Esophagus squamous epithelium (tissue), 5 donors: Measurements from ENCODE around the gene PTPRG. TPM values are rescaled to one million over a fixed set of nuclear protein-coding genes. Genes with fewer than 3 reads are reported as not detected.

Source experiments
- DNase-seq: peaks from one replicate; lab custom pipeline; 2025; lab: John Stamatoyannopoulos, UW
- H3K27ac ChIP-seq, 4 donors: fragments of 200-600 bp; sonication (generic); one replicate each; pipeline ENCODE4 v1.5.1; 2016 to 2019; ENCODE audit warnings: mild to moderate bottlenecking in 1 of 4
- H3K27me3 ChIP-seq, 4 donors: fragments of 200-600 bp; sonication (generic); 1 replicate in 3 of 4; 2 replicates in 1 of 4; pipeline versions ENCODE4 v1.5.1 to v1.6.0; 2017 to 2021; ENCODE audit warnings: antibody characterized with exemption in 1 of 4
- H3K36me3 ChIP-seq, 3 donors: fragments of 200-600 bp; sonication (generic); one replicate each; pipeline ENCODE4 v1.5.1; 2016 to 2019
- H3K4me1 ChIP-seq, 3 donors: fragments of 200-600 bp; sonication (generic); one replicate each; pipeline ENCODE4 v1.5.1; 2017 to 2019
- H3K4me3 ChIP-seq, 4 donors: fragments of 200-600 bp; sonication (generic); 1 replicate in 3 of 4; 2 replicates in 1 of 4; pipeline ENCODE4 v1.5.1; 2016 to 2019; ENCODE audit warnings: mild to moderate bottlenecking in 2 of 4, moderate library complexity in 1 of 4
- H3K9me3 ChIP-seq, 3 donors: fragments of 200-600 bp; sonication (generic); one replicate each; pipeline ENCODE4 v1.5.1; 2016 to 2019
- POLR2A ChIP-seq, 4 donors: fragments of 450-650 bp; IDR thresholded peaks; one replicate each; pipeline ENCODE4 v1.6.1; 2017; ENCODE audit warnings: antibody characterized with exemption in 4 of 4, mild to moderate bottlenecking in 4 of 4, moderate library complexity in 3 of 4
- WGBS, 2 donors: methylation state at CpG; one replicate each; pipeline ENCODE4 v1.1.5; 2018; 5-methylcytosine and 5-hydroxymethylcytosine counted together
- intact Hi-C: fragments of 100-400 bp; cut with DNase I; formaldehyde crosslinking; loops from one replicate; pipeline ENCODE4 v1.15.0; 2022
- total RNA-seq, 4 donors: library from RNA; depleted of rRNA; stranded (reverse); fragments of >200 nt; gene quantifications; one replicate each; pipeline ENCODE4 v1.1.0, GENCODE V29; 2016
- TF ChIP-seq, protein P1 (sequence below), 6 experiments: fragments of 450-650 bp in 4 of 6; fragments of 200-600 bp in 2 of 6; sonication (generic) in 2 of 6; IDR thresholded peaks; one replicate each; pipeline ENCODE4 v1.5.1; 2016 to 2019; ENCODE audit warnings: antibody characterized with exemption in 6 of 6, mild to moderate bottlenecking in 4 of 6, moderate library complexity in 4 of 6
- donor health status: DM: yes; HTN: yes; CAD: no.

PTPRG gene
- total RNA-seq, 4 donors from 2014 or later = 3.7 to 42.2 (median 15.2) TPM

DNA sequence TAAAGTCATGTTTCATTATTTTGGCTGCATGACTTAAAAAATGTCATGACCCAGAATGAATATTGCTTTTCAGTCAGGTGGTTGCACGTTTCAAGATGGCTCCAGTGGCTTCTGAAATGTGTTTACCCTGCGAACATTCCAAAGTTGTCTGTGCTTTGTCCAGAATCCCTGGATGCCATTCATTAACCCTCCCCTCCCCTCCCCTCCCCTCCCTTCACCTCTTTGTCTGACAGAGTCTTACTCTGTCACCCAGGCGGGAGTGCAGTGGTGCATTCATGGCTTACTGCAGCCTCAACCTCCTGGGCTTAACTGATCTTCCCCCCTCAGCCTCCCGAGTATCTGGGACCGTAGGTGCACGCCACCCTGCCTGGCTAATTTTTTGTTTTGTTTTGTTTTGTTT, 308.0 kb downstream of the PTPRG start:
- DNase-seq = no peak
- H3K27me3 ChIP-seq = no peaks in the 10 kb centered on the region
- intact Hi-C loops = no loop called here
- no peaks in the 10 kb centered on the region for H3K36me3 ChIP-seq
- no peaks in the 10 kb centered on the region for H3K9me3 ChIP-seq
- H3K27ac ChIP-seq = no peak overlapping the region
- no peaks in the 10 kb centered on the region for H3K4me1 ChIP-seq
- WGBS, 2 donors = 77 to 84% methylated on average over 6 of the region's 6 CpGs
- TF ChIP-seq, protein P1, sequence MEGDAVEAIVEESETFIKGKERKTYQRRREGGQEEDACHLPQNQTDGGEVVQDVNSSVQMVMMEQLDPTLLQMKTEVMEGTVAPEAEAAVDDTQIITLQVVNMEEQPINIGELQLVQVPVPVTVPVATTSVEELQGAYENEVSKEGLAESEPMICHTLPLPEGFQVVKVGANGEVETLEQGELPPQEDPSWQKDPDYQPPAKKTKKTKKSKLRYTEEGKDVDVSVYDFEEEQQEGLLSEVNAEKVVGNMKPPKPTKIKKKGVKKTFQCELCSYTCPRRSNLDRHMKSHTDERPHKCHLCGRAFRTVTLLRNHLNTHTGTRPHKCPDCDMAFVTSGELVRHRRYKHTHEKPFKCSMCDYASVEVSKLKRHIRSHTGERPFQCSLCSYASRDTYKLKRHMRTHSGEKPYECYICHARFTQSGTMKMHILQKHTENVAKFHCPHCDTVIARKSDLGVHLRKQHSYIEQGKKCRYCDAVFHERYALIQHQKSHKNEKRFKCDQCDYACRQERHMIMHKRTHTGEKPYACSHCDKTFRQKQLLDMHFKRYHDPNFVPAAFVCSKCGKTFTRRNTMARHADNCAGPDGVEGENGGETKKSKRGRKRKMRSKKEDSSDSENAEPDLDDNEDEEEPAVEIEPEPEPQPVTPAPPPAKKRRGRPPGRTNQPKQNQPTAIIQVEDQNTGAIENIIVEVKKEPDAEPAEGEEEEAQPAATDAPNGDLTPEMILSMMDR (IDR thresholded peaks at IDR 0.05) = no peak
- TF ChIP-seq POLR2A (IDR thresholded peaks at IDR 0.05) = no peak
- no peak overlapping the region for H3K4me3 ChIP-seq

DNA sequence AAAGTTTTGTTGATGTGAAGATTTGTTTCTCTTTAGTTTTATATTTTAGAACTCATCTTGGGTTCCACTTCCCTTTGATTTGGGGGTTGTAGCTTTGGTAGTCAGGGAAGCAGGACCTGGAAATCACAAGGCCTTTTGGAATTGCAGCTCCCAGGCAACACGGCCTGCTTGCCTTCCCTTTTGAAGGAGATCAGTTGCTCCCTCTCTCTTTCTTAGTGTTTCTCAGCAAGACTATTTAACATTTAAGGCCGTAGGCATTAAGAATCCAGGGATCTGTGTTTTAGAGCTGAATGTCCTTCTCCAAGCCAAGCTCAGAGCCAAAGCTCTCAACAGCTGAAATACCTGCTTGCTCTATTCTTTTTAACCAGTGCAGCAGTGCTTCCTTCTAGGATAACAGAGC, 310.3 kb downstream of the PTPRG start:
- Histone ChIP-seq H3K4me1 (no peaks in the 10 kb centered on the region), H3K9me3 (no peaks in the 10 kb centered on the region), H3K27ac (no peak overlapping the region), H3K27me3 (no peaks in the 10 kb centered on the region), H3K36me3 (no peaks in the 10 kb centered on the region), H3K4me3 (no peak overlapping the region)
- 78 to 89% methylated on average over 2 of the region's 2 CpGs for WGBS, 2 donors
- intact Hi-C loops = no loop called here
- no peak for DNase-seq
- TF ChIP-seq POLR2A (IDR thresholded peaks at IDR 0.05) = no peak
- TF ChIP-seq, protein P1 (IDR thresholded peaks at IDR 0.05) = no peak

DNA sequence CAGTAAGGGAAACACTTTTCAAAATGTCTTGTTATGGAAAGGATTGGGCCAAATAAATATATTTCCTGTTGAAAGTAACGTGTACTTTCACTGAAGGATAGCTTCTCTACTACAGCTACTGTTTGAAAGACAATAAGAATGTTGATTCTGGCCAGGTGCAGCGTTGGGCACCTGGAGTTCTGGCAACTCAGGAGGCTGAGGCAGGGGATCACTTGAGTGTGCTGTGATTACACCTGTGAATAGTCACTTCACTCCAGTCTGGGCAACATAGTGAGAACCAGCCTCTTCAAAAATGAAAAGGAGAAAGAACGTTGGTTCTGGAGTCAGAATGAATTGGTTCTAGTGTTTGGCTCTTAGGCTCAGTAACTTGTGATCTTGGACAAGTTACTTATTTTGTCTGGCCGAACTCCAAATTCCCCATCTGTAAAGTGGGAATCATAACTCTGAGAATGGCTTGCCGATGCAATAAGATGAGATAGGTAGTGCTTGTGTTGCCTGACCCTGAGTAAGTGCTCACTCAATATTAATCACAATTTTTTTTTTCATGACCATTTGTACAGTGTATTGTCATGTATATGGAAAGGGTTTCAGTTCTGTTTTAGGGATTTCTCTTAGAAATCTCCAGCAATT, 310.8 kb downstream of the PTPRG start:
- WGBS, 2 donors = 74 to 77% methylated on average over 5 of the region's 5 CpGs
- no peak for DNase-seq
- Histone ChIP-seq H3K4me3 (no peak overlapping the region), H3K9me3 (no peaks in the 10 kb centered on the region), H3K36me3 (no peaks in the 10 kb centered on the region), H3K27ac (no peak overlapping the region), H3K4me1 (peaks cover 0 to 4% (median 1%) of the 10 kb centered on the region in 3 donors), H3K27me3 (no peaks in the 10 kb centered on the region)
- intact Hi-C loops = no loop called here
- no peak for TF ChIP-seq POLR2A (IDR thresholded peaks at IDR 0.05)
- TF ChIP-seq, protein P1 (IDR thresholded peaks at IDR 0.05) = no peak

DNA sequence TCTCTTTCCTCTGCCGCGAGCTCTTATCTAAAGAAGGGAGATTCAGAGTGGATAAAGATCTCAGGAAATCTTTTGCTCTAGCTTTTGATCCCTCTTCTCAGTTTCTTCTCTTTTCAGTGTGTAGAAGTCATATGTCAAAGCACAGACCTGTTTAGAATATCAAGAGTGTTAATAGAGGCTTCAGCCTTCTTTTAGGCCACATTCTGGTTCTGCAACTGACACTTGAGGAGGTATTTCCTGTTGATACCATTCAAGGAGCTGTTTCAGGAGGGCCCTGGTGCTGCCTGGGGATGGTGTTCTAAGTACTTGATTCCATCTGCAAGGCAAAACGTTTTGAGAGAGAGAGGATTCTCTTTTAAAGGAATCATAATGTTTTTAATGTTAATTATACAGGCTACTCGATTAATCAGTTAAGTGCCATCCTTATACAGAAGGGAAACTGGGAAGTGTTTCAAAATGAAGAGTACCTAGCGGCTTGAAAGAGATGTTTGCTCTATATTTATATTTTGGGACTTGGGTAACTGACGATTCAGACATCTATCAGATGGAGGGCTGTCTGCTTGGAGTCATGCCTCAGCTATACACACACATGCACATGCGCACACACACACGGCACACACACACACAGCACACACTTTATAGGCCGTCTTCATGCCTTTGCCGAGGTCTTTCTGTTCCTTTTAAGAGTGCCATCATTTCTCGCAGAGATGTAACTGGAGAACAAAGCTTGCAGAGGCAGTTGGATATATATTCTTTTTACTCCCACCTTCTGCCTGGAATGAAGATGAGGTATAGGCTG, 313.9 kb downstream of the PTPRG start:
- H3K36me3 ChIP-seq = no peaks in the 10 kb centered on the region
- no peak overlapping the region for H3K4me3 ChIP-seq
- WGBS, 2 donors = 82 to 83% methylated on average over 11 of the region's 11 CpGs
- intact Hi-C loops = no loop called here
- peaks cover 0 to 10% (median 5%) of the 10 kb centered on the region in 3 donors for H3K4me1 ChIP-seq
- DNase-seq = no peak
- H3K27me3 ChIP-seq = no peaks in the 10 kb centered on the region
- no peak overlapping the region for H3K27ac ChIP-seq
- no peak for TF ChIP-seq POLR2A (IDR thresholded peaks at IDR 0.05)
- TF ChIP-seq, protein P1 (IDR thresholded peaks at IDR 0.05) = no peak
- no peaks in the 10 kb centered on the region for H3K9me3 ChIP-seq

DNA sequence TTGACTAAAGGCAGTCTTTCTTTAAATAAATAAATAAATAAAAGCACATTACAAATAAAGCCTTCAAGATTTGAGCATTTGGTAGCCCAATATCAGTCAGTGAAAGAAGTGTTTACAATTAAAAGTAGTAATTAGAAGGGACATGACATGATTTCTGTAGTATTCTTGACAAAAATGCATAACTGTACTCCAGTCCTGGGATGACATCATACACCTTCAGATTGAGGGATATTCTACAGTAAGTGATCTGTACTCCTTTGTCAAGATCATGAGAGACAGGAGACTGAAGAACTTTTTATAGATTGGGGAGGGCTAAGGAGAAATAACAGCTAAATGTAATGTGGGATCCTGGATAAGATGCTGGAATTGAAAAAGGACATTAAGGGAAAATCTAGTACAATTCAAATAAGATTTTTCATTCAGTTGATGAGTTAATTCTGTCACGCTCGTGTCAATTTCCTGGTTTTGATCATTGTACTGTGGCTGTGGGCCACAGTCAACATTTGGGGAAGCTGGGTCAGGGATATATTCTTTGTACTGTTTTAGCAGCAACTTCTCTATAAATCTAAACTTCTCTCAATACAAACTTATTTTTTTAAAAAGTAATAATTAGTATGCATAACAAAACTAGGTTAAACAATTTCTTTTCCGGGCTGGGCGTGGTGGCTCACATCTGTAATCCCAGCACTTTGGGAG, 314.8 kb downstream of the PTPRG start:
- H3K27ac ChIP-seq = no peak overlapping the region
- DNase-seq = no peak
- H3K4me1 ChIP-seq = peaks cover 0 to 10% (median 5%) of the 10 kb centered on the region in 3 donors
- 79 to 80% methylated on average over 4 of the region's 4 CpGs for WGBS, 2 donors
- TF ChIP-seq, protein P1 (IDR thresholded peaks at IDR 0.05) = no peak
- no peak for TF ChIP-seq POLR2A (IDR thresholded peaks at IDR 0.05)
- intact Hi-C loops = no loop called here
- no peak overlapping the region for H3K4me3 ChIP-seq
- no peaks in the 10 kb centered on the region for H3K9me3 ChIP-seq
- H3K27me3 ChIP-seq = no peaks in the 10 kb centered on the region
- no peaks in the 10 kb centered on the region for H3K36me3 ChIP-seq
